Measurements from ENCODE around the gene KCNA5.

Gene KCNA5

DNA sequence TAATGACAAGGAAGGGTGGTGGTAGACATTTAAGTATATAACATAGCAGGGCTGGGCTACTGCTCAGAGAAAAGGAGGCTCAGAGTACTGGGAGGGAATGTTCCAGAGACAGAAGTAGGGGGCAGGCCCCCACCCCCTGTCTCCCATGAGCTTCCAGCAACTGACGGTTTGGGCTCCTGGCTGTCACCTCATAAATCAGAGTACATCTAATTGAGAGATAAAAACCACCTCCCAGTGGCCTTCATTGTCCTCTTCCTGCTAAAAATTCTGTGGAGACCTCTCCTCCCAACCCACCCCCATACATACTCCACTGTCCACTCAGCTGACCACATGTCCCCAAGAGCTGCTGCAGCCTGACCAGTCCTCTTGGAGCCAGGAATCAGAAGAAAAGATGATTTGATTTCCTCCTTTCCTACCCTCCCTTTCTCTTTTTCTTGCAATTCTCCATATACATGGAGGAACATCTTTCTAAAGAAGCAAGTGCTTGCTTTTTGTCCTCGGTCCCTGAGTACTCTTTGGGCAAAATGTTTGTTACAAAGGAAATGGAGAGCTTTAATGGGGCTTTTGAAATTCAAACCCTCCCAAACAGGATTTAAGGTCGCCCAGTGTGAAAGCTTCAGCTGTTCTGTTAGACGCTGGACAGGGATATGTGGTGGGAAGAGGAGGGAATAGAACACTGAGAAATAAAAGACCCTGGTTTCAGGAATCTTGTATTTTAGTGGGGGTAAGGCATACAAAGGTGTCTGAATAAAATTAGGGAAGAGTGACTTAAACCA is 16.4 kb upstream of the KCNA5 start:
- DNase-seq, result no peak

DNA sequence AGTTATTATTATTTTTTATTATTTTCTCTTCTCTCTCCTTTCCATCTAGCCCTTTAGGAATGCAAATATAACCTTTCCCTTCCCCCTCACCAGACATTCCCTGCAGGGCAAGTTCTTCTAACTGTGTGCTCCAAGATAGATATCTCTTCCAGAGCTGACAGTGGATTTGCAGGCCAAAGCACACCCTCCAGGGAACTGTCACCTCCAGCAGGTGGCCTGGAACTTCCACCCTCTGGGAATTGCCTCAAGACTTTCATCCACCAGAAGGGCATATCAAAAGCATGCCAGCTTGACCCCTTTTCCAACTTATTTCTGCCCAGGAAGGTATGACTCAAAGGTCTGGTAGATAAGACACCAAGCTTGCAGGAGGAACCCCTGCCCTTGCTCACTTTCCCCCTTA is 13.6 kb upstream of the KCNA5 start:
- no peak for DNase-seq

DNA sequence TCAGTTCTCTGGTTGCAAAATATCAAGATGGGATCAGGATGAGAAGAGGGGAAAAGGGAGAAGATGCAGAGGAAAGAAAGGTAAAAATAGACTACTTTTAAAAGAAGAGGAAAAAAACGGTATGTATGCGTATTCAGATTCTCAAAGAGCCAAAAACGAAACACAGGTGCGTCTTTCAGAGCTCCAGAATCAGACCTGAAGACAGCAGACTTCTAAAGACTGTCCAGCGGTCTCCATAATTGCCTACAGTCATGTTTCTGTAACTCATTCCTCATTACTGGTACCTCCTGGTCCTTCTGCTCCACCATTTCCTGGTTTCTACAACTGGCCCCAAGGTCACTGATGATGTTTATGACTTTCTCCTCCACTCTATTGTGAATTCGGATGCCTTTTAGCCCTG is 12.4 kb upstream of the KCNA5 start:
- no peak for DNase-seq

DNA sequence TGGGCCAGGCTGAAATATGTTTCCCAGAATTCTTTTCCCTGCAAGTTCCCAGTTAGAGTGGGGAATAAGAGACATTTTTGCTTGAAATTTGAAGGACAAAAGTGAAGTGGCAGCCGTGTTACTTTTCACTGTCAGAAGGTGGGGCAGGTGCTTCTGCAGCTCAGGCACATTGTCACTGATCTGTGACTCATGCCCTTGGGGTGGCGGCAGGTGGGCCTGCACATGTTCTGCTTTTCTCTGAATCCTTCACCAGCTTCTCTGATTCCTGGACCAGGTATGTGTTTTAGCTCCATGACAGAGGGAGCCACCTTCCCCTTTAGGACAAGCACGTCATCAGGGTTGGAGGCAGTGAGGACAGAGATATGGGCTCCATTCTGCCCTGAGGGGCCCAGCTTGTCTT is 11.7 kb upstream of the KCNA5 start:
- no peak for DNase-seq

DNA sequence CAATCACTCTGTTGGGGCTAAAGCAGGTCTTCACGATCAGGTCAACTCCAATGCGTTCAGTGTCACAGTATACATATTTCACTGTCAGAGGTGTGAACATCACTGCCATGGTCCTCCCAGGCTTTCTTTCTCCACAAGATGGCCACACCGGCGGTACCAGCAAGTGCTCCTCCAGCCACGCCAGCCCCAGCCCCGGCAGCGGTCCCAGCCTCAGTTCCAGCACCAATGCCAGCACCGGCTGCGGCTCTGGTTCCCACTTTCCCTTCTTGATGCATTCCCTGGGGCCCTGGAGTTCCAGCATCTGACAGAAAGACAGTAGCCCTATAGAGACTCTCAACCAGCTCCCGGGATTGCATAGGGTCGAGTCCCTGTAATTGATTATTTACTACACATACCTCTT is 10.9 kb upstream of the KCNA5 start:
- no peak for DNase-seq

DNA sequence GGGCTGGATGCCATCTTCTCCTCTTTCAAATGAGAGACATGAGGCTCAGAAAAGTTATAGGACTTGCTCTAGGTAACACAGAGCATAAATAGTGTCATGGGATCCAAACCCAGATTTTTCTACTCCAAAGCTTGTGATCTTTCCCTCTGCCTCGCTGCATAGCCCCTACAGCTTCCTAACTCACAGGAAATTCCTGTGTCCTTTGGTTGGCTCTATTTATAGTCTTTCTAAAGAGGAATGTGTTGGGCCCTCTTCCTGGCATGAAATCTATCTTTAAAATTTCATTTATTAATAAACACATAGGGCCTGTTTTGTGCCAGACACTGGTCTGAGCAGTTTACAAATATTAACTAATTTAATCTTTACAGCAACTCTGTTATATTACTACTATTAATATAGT is 9.8 kb upstream of the KCNA5 start:
- no peak for DNase-seq

DNA sequence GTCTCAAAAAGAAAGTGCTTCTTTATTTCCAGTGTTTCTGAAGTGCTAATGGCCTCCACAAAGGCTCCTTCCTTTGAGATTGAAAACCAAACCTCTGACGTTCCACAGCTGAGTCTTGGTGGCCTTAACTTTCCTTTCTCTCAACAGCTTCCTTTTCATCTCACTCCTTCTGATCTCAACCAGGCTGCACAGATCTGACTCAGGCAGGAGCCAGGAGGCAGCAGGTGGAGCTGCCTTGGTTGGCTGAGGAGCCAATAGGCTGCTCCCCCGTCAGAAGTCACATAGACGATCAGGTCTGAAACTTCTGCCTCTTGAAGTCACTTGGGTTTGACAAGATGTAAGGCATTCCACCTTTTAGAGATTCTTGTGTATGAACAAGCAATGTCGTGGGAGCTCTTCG is 9.1 kb upstream of the KCNA5 start:
- DNase-seq, result no peak

DNA sequence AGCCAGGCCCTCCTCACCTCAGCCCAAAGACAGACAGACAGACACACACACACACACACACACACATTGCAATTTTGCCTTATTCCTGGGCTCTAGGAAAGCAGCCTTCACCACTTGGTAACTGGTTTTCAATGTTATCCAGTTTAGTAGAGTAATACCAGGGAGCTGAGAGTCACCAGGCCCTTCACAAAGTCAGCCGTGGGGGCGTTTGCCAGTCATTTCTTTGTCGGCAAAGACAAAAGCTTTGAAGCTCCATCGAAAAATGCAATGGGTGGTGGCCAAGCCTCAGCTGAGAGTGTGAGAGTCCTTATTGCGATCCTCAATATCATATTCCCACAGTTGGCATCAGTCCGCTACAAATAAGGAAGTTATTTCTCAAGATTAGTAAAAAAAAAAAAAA is 8.1 kb upstream of the KCNA5 start:
- DNase-seq, result no peak

DNA sequence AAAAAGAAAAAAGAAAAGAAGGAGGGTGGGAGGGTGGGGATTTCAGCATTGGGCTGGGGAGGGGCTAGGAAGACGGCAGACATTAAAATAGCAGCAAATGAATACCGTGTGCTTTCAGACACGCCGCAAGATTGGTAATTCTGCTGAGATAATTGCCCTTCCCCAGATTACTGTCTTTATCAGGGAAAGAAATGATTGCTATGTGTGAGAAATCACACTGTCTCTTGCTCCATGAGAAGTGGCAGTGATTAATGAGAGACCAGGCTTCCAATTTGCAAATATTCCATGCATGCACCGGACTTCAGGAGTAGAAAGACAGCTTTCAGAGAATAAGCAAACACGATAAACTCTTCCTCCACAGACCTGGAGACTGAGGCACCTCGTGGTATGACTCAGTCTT is 7.6 kb upstream of the KCNA5 start:
- no peak for DNase-seq

DNA sequence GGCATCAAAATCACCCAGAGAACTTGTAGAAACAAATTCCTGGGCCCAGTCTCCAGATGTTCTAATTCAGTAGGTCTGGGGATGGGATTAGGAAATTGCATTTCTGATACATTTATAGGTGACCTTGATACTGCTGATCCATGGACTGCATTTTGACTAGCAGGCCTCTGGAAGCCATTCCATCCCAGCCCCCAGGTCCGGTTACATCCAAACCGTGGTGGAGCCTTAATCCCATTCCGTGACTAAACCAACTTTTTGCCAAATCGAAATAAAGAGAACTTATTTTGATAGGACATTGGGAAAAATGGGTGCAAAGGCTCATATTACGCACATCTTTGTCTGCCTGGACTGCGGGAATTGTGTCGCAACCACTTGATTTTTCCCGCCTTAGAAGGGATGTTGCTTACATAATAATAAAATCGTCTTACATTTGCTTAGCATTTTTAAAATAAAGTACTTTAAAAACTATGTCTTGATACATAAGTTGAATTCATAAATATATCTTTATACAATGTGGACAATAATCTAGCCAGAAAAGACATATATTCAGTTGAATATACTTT is 5.8 kb upstream of the KCNA5 start:
- DNase-seq, result no peak

DNA sequence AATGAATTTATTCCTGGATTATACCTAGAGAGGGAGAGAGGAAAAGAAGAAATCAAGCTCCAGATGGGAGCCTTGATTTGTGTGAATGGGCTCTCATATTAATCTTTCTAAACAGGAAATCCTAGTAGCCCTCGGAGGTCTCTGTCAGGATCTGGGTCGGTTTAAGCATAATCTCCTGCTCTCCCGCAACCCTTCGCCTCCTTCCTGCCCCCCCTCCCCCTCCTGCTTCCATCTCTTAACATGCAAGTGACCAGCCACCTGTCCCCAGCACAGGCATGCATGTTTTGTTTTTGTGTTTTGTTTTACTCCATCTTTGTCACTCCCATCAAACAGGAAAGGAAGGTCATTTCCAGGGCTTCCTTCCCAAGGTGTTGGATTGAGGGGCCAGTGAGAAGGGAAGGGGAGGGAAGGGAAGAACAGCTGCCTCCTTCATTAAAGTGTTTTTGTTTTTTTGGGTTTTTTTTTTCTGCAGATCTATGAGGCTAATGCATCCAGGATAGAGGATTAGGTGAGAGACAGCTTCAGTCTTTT is 4.8 kb upstream of the KCNA5 start:
- no peak for DNase-seq

DNA sequence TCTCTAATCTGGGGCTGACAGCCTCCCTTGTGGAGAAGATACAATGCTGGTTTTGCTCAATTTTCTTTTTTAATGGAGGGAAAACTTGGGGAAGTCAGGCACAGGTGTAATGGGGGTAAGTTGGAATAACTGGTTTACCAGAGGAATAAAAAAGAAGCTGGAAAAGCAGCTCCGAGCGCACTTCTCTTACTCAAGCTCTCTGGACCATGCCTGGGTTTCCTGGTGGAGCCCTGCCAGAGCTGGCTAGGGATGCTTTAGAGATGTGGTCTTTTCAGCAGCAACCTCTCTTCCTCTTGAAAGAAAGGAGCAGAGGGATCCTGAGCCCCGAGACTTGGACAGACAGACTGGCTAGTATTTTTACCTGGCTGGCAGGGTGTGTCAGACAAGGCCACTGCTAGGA is 3.9 kb upstream of the KCNA5 start:
- DNase-seq, result no peak

DNA sequence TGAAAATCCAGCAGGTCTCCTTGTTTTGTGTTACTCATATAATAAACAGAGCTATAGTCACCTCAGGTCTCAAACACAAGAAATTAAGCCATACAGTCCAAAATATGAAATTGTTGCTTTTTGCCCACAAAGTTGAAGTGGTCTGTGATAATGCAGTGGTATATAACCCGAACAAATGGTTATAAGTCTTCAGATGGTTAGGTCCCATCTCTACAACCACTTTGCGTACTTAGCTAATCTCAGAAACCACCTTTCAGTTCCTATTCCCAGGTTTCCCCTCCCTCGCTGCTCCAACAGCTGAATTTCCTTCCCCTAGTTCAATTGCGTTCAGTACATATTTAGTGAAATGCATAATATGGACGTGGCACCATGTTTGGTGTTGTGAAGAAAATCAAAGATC is 3.3 kb upstream of the KCNA5 start:
- DNase-seq, result no peak

DNA sequence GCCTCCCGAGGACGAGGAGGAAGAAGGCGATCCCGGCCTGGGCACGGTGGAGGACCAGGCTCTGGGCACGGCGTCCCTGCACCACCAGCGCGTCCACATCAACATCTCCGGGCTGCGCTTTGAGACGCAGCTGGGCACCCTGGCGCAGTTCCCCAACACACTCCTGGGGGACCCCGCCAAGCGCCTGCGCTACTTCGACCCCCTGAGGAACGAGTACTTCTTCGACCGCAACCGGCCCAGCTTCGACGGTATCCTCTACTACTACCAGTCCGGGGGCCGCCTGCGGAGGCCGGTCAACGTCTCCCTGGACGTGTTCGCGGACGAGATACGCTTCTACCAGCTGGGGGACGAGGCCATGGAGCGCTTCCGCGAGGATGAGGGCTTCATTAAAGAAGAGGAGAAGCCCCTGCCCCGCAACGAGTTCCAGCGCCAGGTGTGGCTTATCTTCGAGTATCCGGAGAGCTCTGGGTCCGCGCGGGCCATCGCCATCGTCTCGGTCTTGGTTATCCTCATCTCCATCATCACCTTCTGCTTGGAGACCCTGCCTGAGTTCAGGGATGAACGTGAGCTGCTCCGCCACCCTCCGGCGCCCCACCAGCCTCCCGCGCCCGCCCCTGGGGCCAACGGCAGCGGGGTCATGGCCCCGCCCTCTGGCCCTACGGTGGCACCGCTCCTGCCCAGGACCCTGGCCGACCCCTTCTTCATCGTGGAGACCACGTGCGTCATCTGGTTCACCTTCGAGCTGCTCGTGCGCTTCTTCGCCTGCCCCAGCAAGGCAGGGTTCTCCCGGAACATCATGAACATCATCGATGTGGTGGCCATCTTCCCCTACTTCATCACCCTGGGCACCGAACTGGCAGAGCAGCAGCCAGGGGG is 979 bp downstream of the KCNA5 start:
- DNase-seq, result no peak

DNA sequence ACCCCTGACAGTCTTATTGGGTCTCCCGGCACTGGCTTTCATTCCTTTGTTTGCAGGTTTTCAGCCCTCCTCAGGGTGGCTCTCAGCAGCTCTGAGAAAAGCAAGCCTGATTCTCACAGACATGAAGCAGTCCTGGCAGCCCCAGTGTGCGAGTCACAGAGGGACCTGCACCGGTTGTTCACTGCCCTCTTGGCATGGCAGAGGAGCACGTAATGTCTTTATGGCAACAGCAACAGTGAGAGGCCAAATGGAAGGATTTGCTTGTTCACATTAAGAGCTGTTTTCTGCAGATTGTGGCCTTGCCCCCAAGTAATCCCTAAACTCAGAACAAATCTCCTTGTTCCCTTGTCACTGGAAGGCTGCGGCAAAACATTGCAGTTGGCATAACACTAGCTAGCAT is 3.4 kb downstream of the KCNA5 start:
- no peak for DNase-seq

DNA sequence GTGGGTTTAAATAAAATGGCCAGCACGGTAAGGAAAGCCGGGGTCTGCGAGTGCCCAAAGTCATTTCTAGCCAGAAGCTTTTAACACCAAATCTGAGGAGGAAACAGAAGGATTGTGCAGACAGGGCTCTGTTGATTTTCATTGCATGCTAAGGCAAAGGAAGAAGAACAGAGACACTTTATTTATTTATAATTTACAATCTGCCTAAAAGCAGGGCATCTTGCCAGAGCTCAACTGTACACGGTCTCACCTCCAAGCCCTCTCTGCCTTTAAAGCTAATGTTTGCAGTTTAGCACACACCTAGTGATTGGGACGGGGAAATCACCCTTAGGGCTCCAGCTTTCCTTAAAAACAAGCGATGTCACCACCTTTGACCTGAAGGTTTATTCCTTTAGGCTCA is 4.0 kb downstream of the KCNA5 start:
- DNase-seq, result no peak

DNA sequence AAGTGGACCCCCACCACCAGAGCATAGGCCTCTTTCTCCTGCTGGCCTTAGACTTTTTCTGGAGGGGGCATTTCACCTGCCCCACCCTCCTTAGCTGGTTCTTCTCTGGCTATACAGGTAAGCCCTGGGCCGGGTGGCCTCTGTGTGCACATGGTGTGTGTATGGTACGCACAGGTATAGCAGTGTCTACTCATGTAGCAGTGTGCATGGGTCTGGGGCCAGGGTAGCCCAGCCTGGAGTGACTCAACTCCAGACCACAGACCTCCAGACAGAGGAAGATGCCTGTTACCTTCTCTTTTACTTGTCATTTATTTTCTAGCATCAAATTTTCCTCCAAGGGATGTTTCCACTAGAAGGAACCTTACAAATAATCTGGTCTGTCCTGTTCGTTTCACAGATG is 6.9 kb downstream of the KCNA5 start:
- no peak for DNase-seq

DNA sequence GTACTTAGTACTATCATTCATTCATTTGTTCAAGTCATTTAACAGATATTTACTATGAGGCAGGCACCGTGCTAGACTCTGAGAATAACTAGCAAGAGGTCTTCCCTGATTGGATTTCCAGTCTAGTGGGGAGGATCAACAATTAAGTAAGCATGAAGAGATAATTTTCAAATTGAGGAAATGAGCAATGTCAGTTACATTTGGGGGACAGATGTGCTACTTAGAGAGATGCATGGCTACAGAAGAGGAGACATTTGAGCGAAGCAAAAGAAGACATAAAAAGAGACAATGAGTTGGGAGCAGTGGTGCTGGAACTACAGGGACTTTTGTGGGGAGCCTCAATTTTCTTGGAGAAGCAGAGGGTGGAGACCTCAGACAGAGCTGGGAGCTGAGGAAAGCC is 7.7 kb downstream of the KCNA5 start:
- DNase-seq, result no peak

DNA sequence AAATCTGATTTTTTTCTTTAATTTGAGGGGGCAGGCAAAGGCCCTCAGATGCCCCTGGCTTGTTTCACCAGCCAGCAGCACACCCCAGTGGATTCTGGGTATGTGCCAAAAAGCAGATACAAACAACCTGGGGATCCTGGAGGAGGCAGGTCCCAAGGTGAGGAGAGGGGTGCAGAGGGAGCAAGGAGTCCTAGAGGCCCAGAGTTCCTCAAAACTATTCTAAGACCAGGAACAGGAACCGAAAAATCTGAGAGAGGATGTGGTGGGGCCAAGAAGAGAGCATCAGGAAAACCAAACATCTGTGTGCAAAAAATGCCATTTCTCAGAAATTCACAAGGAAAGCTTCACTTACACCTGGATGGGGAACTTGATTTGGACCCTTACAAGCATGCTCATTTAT is 8.2 kb downstream of the KCNA5 start:
- peak; percentile 11 to 23 for DNase-seq

DNA sequence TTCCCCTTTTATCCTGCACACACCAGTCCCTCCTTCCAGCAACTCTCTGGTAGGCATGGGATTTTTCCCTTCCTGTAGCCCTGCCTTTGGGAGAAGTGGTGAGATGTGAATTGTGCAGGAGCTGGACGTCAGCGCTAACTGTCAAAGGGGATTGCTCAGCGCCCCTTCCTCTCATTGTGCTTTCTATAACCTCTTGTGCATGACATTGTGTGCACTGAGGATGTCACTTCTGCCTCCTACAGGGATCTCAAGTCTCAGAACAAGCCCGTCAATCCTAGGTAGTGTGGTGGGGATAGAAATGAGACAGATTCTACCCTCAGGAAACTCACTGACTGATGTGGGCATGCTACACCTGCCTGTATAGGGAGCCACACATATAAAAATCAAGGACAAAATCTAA is 8.7 kb downstream of the KCNA5 start:
- no peak for DNase-seq

DNA sequence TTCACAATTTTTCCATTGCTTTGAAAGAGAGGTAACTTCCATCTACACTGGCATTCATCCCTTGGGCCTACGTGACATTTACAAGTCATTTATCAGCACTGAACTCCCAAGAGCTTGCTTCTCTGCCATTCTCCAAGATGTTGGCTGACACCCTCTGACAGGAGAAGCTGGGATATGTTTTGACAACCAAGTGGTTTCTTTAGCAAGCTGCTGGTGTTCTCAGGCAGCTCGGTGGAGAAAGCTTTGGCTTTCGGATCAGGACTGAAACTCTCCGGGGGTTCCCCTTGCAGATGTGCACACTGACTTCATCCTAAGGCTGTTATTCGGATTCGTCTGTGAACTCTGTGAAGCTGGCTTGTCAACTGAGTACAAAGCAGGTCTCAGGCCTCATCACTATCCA is 15.7 kb downstream of the KCNA5 start:
- DNase-seq, result no peak

DNA sequence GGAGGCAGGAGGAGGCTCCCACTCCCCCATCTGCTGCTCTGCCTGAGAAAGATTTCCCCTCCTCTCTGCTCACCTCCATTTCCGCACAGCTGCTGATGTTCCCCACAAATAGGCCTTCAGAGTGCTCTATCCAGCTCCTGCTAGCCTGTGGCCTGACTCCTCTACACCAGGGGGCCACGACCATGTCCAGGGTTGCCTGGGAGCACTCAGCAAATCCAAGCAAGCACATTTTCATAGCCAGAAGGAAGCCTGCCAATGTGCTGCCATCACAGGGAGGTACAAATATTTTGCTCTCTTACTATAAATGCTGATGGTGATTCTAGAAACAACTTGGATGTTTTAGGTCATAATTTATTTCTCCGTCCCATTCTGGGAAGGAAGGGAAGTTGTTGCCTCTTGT is 17.3 kb downstream of the KCNA5 start:
- DNase-seq, result no peak

DNA sequence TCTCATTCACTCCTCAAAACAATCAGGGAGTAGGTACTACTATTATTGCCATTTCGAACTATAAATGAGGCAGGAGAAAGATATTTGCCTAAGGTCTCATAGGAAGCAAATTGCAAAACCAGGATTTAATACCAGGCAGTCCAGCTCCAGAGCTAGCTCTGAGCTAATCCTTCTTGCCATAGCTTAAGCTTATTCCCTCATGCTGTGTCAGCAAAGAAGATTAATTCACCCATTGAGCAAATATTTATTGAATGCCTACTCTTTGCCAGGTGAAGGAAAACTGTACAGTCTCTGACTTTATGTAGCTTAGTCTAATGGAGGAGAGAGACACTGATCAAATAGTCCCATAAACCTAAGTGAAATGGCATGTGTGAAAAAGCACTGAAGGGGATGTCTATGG is 19.5 kb downstream of the KCNA5 start:
- DNase-seq, result no peak

Data from inflammatory macrophage (primary cell).